Liver (tissue), 9 donors: ENCODE measurements around the gene CACNA1D. TPM values are rescaled to one million over a fixed set of nuclear protein-coding genes. Genes with fewer than 3 reads are reported as not detected.

Source experiments
- DNase-seq: peaks from one replicate; pipeline ENCODE4 v3.0.0-alpha.2; 2017; ENCODE audit warnings: low spot score
- H3K27ac ChIP-seq, 2 donors: one replicate each; pipeline ENCODE4 v1.7.0; 2013; ENCODE audit warnings: inconsistent platforms in 2 of 2, low read length in 2 of 2, control low read depth in 1 of 2, low read depth in 1 of 2, mild to moderate bottlenecking in 1 of 2
- H3K27me3 ChIP-seq, 4 donors: one replicate each; pipeline versions ENCODE4 v1.6.1 to v1.7.0; 2013; ENCODE audit warnings: low read length in 3 of 4, inconsistent platforms in 1 of 4, mild to moderate bottlenecking in 1 of 4, moderate library complexity in 1 of 4; ENCODE audit not compliant: control insufficient read depth in 4 of 4, insufficient read depth in 4 of 4
- H3K36me3 ChIP-seq, 4 donors: one replicate each; pipeline versions ENCODE4 v1.6.1 to v1.7.0; 2013; ENCODE audit warnings: low read length in 3 of 4, mild to moderate bottlenecking in 3 of 4, low read depth in 1 of 4, moderate library complexity in 1 of 4; ENCODE audit not compliant: control insufficient read depth in 4 of 4, insufficient read depth in 3 of 4
- H3K4me1 ChIP-seq, 4 donors: one replicate each; pipeline versions ENCODE4 v1.6.1 to v1.7.0; 2013; ENCODE audit warnings: low read length in 3 of 4, mild to moderate bottlenecking in 3 of 4, moderate library complexity in 1 of 4; ENCODE audit not compliant: control insufficient read depth in 4 of 4, insufficient read depth in 4 of 4
- H3K4me3 ChIP-seq, 3 donors: one replicate each; pipeline versions ENCODE4 v1.6.1 to v1.7.0; 2013; ENCODE audit warnings: low read length in 3 of 3, control low read depth in 1 of 3, low read depth in 1 of 3, mild to moderate bottlenecking in 1 of 3
- H3K9ac ChIP-seq, 2 donors: one replicate each; pipeline ENCODE4 v1.7.0; 2013; ENCODE audit warnings: low read length in 2 of 2, mild to moderate bottlenecking in 2 of 2, moderate library complexity in 2 of 2, control low read depth in 1 of 2, low read depth in 1 of 2
- H3K9me3 ChIP-seq, 4 donors: one replicate each; pipeline versions ENCODE4 v1.6.1 to v1.7.0; 2013; ENCODE audit warnings: low read length in 3 of 4; ENCODE audit not compliant: control insufficient read depth in 4 of 4
- ATF3 ChIP-seq: IDR thresholded peaks from 2 replicates; pipeline ENCODE4 v1.6.1; 2016; ENCODE audit warnings: antibody characterized with exemption
- CTCF ChIP-seq: fragments of 150-350 bp; IDR thresholded peaks from 2 replicates; pipeline ENCODE4 v1.5.1; 2017; ENCODE audit warnings: improper control_type of control experiment, low read depth, low read length; ENCODE audit not compliant: missing input control
- FOXA2 ChIP-seq: IDR thresholded peaks from 2 replicates; pipeline ENCODE4 v1.6.1; 2016; ENCODE audit warnings: antibody characterized with exemption
- GABPA ChIP-seq, 2 donors: IDR thresholded peaks in 1 of 2; conservative IDR thresholded peaks in 1 of 2; 2 replicates each; pipeline ENCODE4 v1.6.1; 2016; ENCODE audit warnings: antibody characterized with exemption in 2 of 2, mild to moderate bottlenecking in 1 of 2, moderate library complexity in 1 of 2
- HNF4A ChIP-seq, 2 donors: conservative IDR thresholded peaks; 2 replicates each; pipeline ENCODE4 v1.6.1; 2016; ENCODE audit warnings: antibody characterized with exemption in 2 of 2, mild to moderate bottlenecking in 2 of 2
- HNF4G ChIP-seq: IDR thresholded peaks from 2 replicates; pipeline ENCODE4 v1.6.1; 2016; ENCODE audit warnings: antibody characterized with exemption
- JUND ChIP-seq, 2 donors: IDR thresholded peaks; 2 replicates each; pipeline ENCODE4 v1.6.1; 2016; ENCODE audit warnings: antibody characterized with exemption in 2 of 2
- MAX ChIP-seq: IDR thresholded peaks from 2 replicates; pipeline ENCODE4 v1.6.1; 2016; ENCODE audit warnings: antibody characterized with exemption
- NR2F2 ChIP-seq: IDR thresholded peaks from 2 replicates; pipeline ENCODE4 v1.6.1; 2016; ENCODE audit warnings: antibody characterized with exemption
- RAD21 ChIP-seq, 2 donors: IDR thresholded peaks; 2 replicates each; pipeline ENCODE4 v1.6.1; 2016; ENCODE audit warnings: antibody characterized with exemption in 2 of 2, mild to moderate bottlenecking in 2 of 2
- REST ChIP-seq: IDR thresholded peaks from 2 replicates; pipeline ENCODE4 v1.6.1; 2016; ENCODE audit warnings: antibody characterized with exemption, mild to moderate bottlenecking
- SP1 ChIP-seq: IDR thresholded peaks from 2 replicates; pipeline ENCODE4 v1.6.1; 2018; ENCODE audit warnings: antibody characterized with exemption, mild to moderate bottlenecking
- TAF1 ChIP-seq: conservative IDR thresholded peaks from 2 replicates; pipeline ENCODE4 v1.6.1; 2016; ENCODE audit warnings: antibody characterized with exemption, mild to moderate bottlenecking
- YY1 ChIP-seq: IDR thresholded peaks from 2 replicates; pipeline ENCODE4 v1.6.1; 2016; ENCODE audit warnings: antibody characterized with exemption, mild to moderate bottlenecking
- ZBTB33 ChIP-seq: IDR thresholded peaks from 2 replicates; pipeline ENCODE4 v1.6.1; 2016; ENCODE audit warnings: antibody characterized with exemption
- WGBS: extraction: QIAGEN DNeasy Blood & Tissue Kit; methylation state at CpG from one replicate; pipeline ENCODE4 v1.1.7; 2013; 5-methylcytosine and 5-hydroxymethylcytosine counted together
- polyA plus RNA-seq, 2 donors: library from polyadenylated mRNA; stranded (reverse) in 1 of 2; unstranded in 1 of 2; fragments of 200-250 nt in 1 of 2; fragments of >200 nt in 1 of 2; fragmentation: Nextera tagmentation in 1 of 2; extraction: Ambion mirVana in 1 of 2; gene quantifications; one replicate each; pipeline versions ENCODE4 v1.2.1 to v1.2.3, GENCODE V29; 2013 to 2015
- total RNA-seq, 2 donors: library from RNA; depleted of rRNA; stranded (reverse); fragments of >200 nt; gene quantifications; one replicate each; pipeline ENCODE4 v1.2.3, GENCODE V29; 2014
- donor health status: healthy.
- donor health status: healthy.
- donor health status: healthy.
- donor health status: healthy.
- donor health status: healthy.

Gene CACNA1D
- total and polyA plus RNA-seq, 4 donors = 1.8 to 18.9 (median 3.4) TPM

GRCh38 chr3:53589201-53589600 lies 94.8 kb downstream of the CACNA1D start:
- no peaks in the 10 kb centered on the region for H3K4me1 ChIP-seq
- no peaks in the 10 kb centered on the region for H3K27me3 ChIP-seq
- 95% methylated on average over 12 of the region's 12 CpGs for WGBS
- H3K36me3 ChIP-seq = no peaks in the 10 kb centered on the region
- no peak for DNase-seq
- H3K4me3 ChIP-seq = no peak overlapping the region
- TF ChIP-seq NR2F2 (no peak), MAX (no peak), ATF3 (no peak), HNF4A (conservative IDR thresholded peaks at IDR 0.05) (no peak), JUND (IDR thresholded peaks at IDR 0.05) (no peak), CTCF (no peak), FOXA2 (no peak), ZBTB33 (no peak), HNF4G (no peak), REST (no peak), GABPA (IDR thresholded peaks at IDR 0.05 in 1 of 2, conservative IDR thresholded peaks at IDR 0.05 in 1 of 2) (no peak), TAF1 (no peak), YY1 (no peak), SP1 (no peak), RAD21 (IDR thresholded peaks at IDR 0.05) (no peak)
- H3K9ac ChIP-seq = no peak overlapping the region
- no peaks in the 10 kb centered on the region for H3K9me3 ChIP-seq
- H3K27ac ChIP-seq = no peak overlapping the region

- TF ChIP-seq TAF1 (no peak), REST (no peak)
- no peak overlapping the region for H3K9ac ChIP-seq
- H3K9me3 ChIP-seq = no peaks in the 10 kb centered on the region
- no peak overlapping the region for H3K4me3 ChIP-seq
- no peaks in the 10 kb centered on the region for H3K4me1 ChIP-seq
- no peak overlapping the region for H3K27ac ChIP-seq
- no peaks in the 10 kb centered on the region for H3K36me3 ChIP-seq
- DNase-seq = no peak
- H3K27me3 ChIP-seq = no peaks in the 10 kb centered on the region
Observed at GRCh38 chr3:53589806-53590205, 95.4 kb downstream of the CACNA1D start.
